Mesenchymal stem cell (in vitro differentiated cells and primary cell): ENCODE data around the gene NT5C2.

Experiments
- DNase-seq: peaks from one replicate; pipeline ENCODE4 v3.0.0-alpha.2; 2013
- H2AFZ ChIP-seq: one replicate; pipeline ENCODE4 v1.6.1; 2013; ENCODE audit warnings: low read depth, mild to moderate bottlenecking, control low read depth, inconsistent platforms, low read length, moderate library complexity
- H2AK5ac ChIP-seq: 2 replicates; pipeline ENCODE4 v1.6.1; 2013; ENCODE audit warnings: low read length, moderate library complexity, mild to moderate bottlenecking, inconsistent platforms; ENCODE audit not compliant: severe bottlenecking
- H2BK120ac ChIP-seq: one replicate; pipeline ENCODE4 v1.6.1; 2013; ENCODE audit warnings: low read depth, mild to moderate bottlenecking, inconsistent platforms, low read length, moderate library complexity
- H2BK12ac ChIP-seq, 2 experiments: one replicate each; pipeline ENCODE4 v1.6.1; 2013; ENCODE audit warnings: inconsistent platforms in 2 of 2, low read length in 2 of 2, mild to moderate bottlenecking in 2 of 2, moderate library complexity in 2 of 2, control low read depth in 1 of 2
- H2BK15ac ChIP-seq: one replicate; pipeline ENCODE4 v1.6.1; 2013; ENCODE audit warnings: mild to moderate bottlenecking, low read depth, inconsistent platforms; ENCODE audit not compliant: poor library complexity, severe bottlenecking
- H2BK5ac ChIP-seq: 2 replicates; pipeline ENCODE4 v1.6.1; 2013; ENCODE audit warnings: low read depth, mild to moderate bottlenecking, low read length, control low read depth, inconsistent platforms; ENCODE audit not compliant: poor library complexity, severe bottlenecking
- H3K14ac ChIP-seq, 2 experiments: one replicate each; pipeline ENCODE4 v1.6.1; 2013; ENCODE audit warnings: inconsistent platforms in 2 of 2, low read length in 2 of 2, control low read depth in 1 of 2, mild to moderate bottlenecking in 1 of 2, moderate library complexity in 1 of 2
- H3K18ac ChIP-seq, 2 experiments: one replicate each; pipeline ENCODE4 v1.6.1; 2013; ENCODE audit warnings: inconsistent platforms in 2 of 2, low read length in 2 of 2, control low read depth in 1 of 2, low read depth in 1 of 2, mild to moderate bottlenecking in 1 of 2
- H3K23ac ChIP-seq, 2 experiments: one replicate each; pipeline ENCODE4 v1.6.1; 2013; ENCODE audit warnings: inconsistent platforms in 2 of 2, low read length in 2 of 2, mild to moderate bottlenecking in 2 of 2, moderate library complexity in 2 of 2, control low read depth in 1 of 2
- H3K27ac ChIP-seq: 2 replicates; pipeline ENCODE4 v1.5.1; 2013; ENCODE audit warnings: mild to moderate bottlenecking, moderate library complexity, low read length, control low read depth, inconsistent platforms; ENCODE audit not compliant: poor library complexity, severe bottlenecking
- H3K27me3 ChIP-seq, 2 experiments: 2 replicates each; pipeline versions ENCODE4 v1.6.1 to v1.7.0; 2013; ENCODE audit warnings: low read length in 2 of 2, mild to moderate bottlenecking in 2 of 2, moderate library complexity in 2 of 2, control low read depth in 1 of 2, inconsistent platforms in 1 of 2; ENCODE audit not compliant: control insufficient read depth in 1 of 2, insufficient read depth in 1 of 2
- H3K36me3 ChIP-seq, 2 experiments: 2 replicates each; pipeline versions ENCODE4 v1.6.1 to v1.7.0; 2013; ENCODE audit warnings: low read length in 2 of 2, control low read depth in 1 of 2, inconsistent platforms in 1 of 2, low read depth in 1 of 2, mild to moderate bottlenecking in 1 of 2; ENCODE audit not compliant: insufficient read depth in 2 of 2, control insufficient read depth in 1 of 2
- H3K4ac ChIP-seq, 2 experiments: one replicate each; pipeline ENCODE4 v1.6.1; 2013; ENCODE audit warnings: inconsistent platforms in 2 of 2, low read length in 2 of 2, mild to moderate bottlenecking in 2 of 2, moderate library complexity in 2 of 2, control low read depth in 1 of 2, low read depth in 1 of 2
- H3K4me1 ChIP-seq: 2 replicates; pipeline ENCODE4 v1.6.1; 2013; ENCODE audit warnings: low read depth, low read length, control low read depth; ENCODE audit not compliant: control insufficient read depth, insufficient read depth
- H3K4me2 ChIP-seq: 2 replicates; pipeline ENCODE4 v1.6.1; 2013; ENCODE audit warnings: low read length, mild to moderate bottlenecking, inconsistent platforms; ENCODE audit not compliant: poor library complexity, severe bottlenecking
- H3K4me3 ChIP-seq, 2 experiments: 2 replicates each; pipeline versions ENCODE4 v1.5.1 to v1.7.0; 2013; ENCODE audit warnings: low read length in 2 of 2, mild to moderate bottlenecking in 2 of 2, control low read depth in 1 of 2, low read depth in 1 of 2; ENCODE audit not compliant: insufficient read depth in 1 of 2
- H3K79me1 ChIP-seq: replicated peaks from 2 replicates; pipeline ENCODE4 v1.6.1; 2013; ENCODE audit warnings: mild to moderate bottlenecking, control low read depth, low read length, inconsistent platforms; ENCODE audit not compliant: poor library complexity, severe bottlenecking
- H3K9ac ChIP-seq: 2 replicates; pipeline ENCODE4 v1.7.0; 2013; ENCODE audit warnings: mild to moderate bottlenecking, low read length, moderate library complexity
- H3K9me3 ChIP-seq: 2 replicates; pipeline ENCODE4 v1.7.0; 2013; ENCODE audit warnings: mild to moderate bottlenecking, low read length; ENCODE audit not compliant: control insufficient read depth
- H4K8ac ChIP-seq: one replicate; pipeline ENCODE4 v1.6.1; 2013; ENCODE audit warnings: inconsistent platforms, mild to moderate bottlenecking, low read length, moderate library complexity
- H4K91ac ChIP-seq: one replicate; pipeline ENCODE4 v1.6.1; 2013; ENCODE audit warnings: mild to moderate bottlenecking, low read length, inconsistent platforms
- WGBS: methylation state at CpG from one replicate; pipeline ENCODE4 v1.1.7; 2013; ENCODE audit warnings: mixed read lengths; 5-methylcytosine and 5-hydroxymethylcytosine counted together

The NT5C2 gene

DNA sequence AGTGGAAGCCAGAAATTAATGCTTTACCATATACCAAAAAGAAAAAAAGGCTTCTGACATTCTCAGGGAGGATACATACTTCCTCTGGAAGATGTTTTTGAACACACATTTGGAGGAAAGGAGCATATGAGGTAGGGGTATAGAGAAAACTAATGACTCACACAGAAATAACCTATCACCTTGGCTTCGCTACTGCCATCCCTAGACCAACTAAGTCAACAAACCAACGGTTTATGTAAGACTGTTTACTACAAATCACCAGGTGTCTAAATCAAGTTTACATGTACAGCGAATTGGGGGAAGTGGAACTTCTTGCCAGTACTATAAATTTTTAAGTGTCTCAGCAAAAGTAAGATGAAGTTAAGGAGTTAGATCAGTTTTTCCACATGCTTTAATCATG is 96.9 kb downstream of the NT5C2 start:
- WGBS: 67% methylated on average over 1 of the region's 3 CpGs
- Histone ChIP-seq H3K9me3 (no peaks in the 10 kb centered on the region), H3K27ac (no peak overlapping the region), H3K4me2 (no peak overlapping the region), H3K4me3 (no peak overlapping the region), H2AFZ (no peak overlapping the region), H4K91ac (no peak overlapping the region), H2AK5ac (no peak overlapping the region), H2BK120ac (no peak overlapping the region), H2BK12ac (no peak overlapping the region), H3K79me1 (peaks cover 13% of the 10 kb centered on the region), H4K8ac (no peak overlapping the region), H3K27me3 (no peaks in the 10 kb centered on the region), H3K23ac (no peak overlapping the region), H3K18ac (no peak overlapping the region), H3K4ac (no peak overlapping the region), H3K4me1 (no peaks in the 10 kb centered on the region), H2BK15ac (no peak overlapping the region), H2BK5ac (no peak overlapping the region), H3K9ac (no peak overlapping the region), H3K14ac (no peak overlapping the region), H3K36me3 (peaks cover 19 to 95% of the 10 kb centered on the region in 2 experiments)
- peak; percentile 29 for DNase-seq

DNA sequence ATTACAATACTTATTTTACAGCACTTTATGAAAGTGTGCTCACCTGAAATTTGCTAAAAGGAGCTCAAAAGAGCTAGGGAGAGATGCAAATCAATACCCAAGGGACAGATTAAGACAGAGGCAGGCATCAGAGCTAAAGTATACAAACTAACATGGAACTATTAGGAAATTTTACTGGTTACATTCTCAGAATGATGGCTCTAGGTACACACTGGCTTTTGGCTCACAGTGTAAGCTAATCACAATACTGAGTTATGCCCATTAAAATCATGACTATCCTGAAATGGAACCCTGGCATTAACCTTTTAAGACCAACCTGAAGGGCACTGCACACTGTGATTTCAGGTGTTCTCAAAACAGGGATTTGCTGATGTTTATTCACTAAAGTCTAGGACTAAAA is 98.1 kb downstream of the NT5C2 start:
- H3K23ac ChIP-seq: no peak overlapping the region
- no peaks in the 10 kb centered on the region for H3K27me3 ChIP-seq
- no peak overlapping the region for H4K91ac ChIP-seq
- no peak overlapping the region for H2AFZ ChIP-seq
- H3K4ac ChIP-seq: no peak overlapping the region
- no peak overlapping the region for H2BK15ac ChIP-seq
- no peak overlapping the region for H3K4me2 ChIP-seq
- H2BK12ac ChIP-seq: no peak overlapping the region
- no peak for DNase-seq
- no peak overlapping the region for H3K9ac ChIP-seq
- no peak overlapping the region for H3K18ac ChIP-seq
- H3K36me3 ChIP-seq: peaks cover 25 to 95% of the 10 kb centered on the region in 2 experiments
- H3K27ac ChIP-seq: no peak overlapping the region
- no peak overlapping the region for H3K14ac ChIP-seq
- H2BK5ac ChIP-seq: no peak overlapping the region
- H2BK120ac ChIP-seq: no peak overlapping the region
- H4K8ac ChIP-seq: no peak overlapping the region
- no peak overlapping the region for H2AK5ac ChIP-seq
- H3K4me3 ChIP-seq: no peak overlapping the region
- no peaks in the 10 kb centered on the region for H3K4me1 ChIP-seq
- H3K9me3 ChIP-seq: no peaks in the 10 kb centered on the region
- peaks cover 13% of the 10 kb centered on the region for H3K79me1 ChIP-seq

DNA sequence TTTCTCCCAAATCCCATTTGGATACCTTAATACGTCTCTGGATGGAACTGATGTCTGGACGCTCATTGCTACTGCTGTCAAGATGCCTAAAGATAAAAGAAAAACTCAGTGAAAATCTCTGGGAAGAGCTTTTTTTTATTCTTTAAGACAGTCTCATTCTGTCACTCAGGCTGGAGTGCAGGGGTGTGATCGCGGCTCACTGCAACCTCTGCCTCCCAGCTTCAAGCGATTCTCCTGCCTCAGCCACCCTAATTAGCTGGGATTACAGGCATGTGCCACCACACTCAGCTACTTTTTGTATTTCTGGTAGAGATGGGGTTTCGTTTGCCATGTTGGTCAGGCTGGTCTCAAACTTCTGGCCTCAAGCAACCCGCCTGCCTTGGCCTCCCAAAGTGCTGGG is 102.2 kb downstream of the NT5C2 start:
- Histone ChIP-seq H3K9me3 (no peaks in the 10 kb centered on the region), H2BK5ac (no peak overlapping the region)
- WGBS: 91% methylated on average over 6 of the region's 7 CpGs

DNA sequence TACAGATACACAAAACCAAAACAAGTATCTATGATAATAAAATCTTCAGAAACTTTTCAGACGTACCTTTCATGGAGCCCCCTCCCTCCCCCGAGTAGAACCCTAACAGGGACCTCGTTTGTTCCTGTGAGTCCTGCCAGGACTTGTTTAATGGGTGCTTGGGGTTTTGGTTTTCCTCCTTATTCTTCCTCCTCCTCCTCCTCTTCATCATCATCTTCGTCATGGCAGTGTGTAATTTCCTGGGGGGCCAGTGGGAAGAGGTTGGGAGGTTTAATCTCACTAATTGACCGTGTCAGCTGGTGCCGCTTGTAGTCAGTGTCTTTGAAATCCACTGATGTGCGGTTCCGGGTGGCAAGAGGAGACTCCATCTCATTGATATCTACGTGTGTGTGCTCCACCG is 103.6 kb downstream of the NT5C2 start:
- Histone ChIP-seq H3K9ac (no peak overlapping the region), H2AFZ (no peak overlapping the region), H3K27ac (no peak overlapping the region), H3K27me3 (no peaks in the 10 kb centered on the region), H3K23ac (no peak overlapping the region), H3K79me1 (peaks cover 14% of the 10 kb centered on the region), H4K8ac (no peak overlapping the region), H2AK5ac (no peak overlapping the region), H3K4ac (no peak overlapping the region), H2BK15ac (no peak overlapping the region), H3K4me3 (no peak overlapping the region), H3K9me3 (no peaks in the 10 kb centered on the region), H3K4me1 (no peaks in the 10 kb centered on the region), H2BK120ac (no peak overlapping the region), H4K91ac (no peak overlapping the region), H2BK12ac (no peak overlapping the region), H3K14ac (no peak overlapping the region), H3K4me2 (no peak overlapping the region), H2BK5ac (no peak overlapping the region), H3K36me3 (peaks cover 36 to 97% of the 10 kb centered on the region in 2 experiments), H3K18ac (no peak overlapping the region)
- no peak for DNase-seq
- 98% methylated on average over 9 of the region's 10 CpGs for WGBS

More for the DNA sequence above, 102.2 kb downstream of the NT5C2 start:
- Histone ChIP-seq H3K27me3 (no peaks in the 10 kb centered on the region), H3K23ac (no peak overlapping the region), H3K4me1 (no peaks in the 10 kb centered on the region), H3K36me3 (peaks cover 30 to 95% of the 10 kb centered on the region in 2 experiments), H3K27ac (no peak overlapping the region), H4K8ac (no peak overlapping the region), H2AFZ (no peak overlapping the region), H3K9ac (no peak overlapping the region), H2AK5ac (no peak overlapping the region), H2BK120ac (no peak overlapping the region), H3K18ac (no peak overlapping the region), H2BK15ac (no peak overlapping the region), H4K91ac (no peak overlapping the region), H3K4ac (no peak overlapping the region), H2BK12ac (no peak overlapping the region), H3K79me1 (peaks cover 14% of the 10 kb centered on the region), H3K4me2 (no peak overlapping the region), H3K4me3 (no peak overlapping the region), H3K14ac (no peak overlapping the region)
- no peak for DNase-seq
